DOHH2 (cell line): Measurements from ENCODE around the gene CFL2.

Source experiments
- H3F3A ChIP-seq: fragments of 200-600 bp; sonication (generic), shearing (Covaris generic); 2 replicates; pipeline ENCODE4 v1.6.0; 2016; ENCODE audit warnings: antibody characterized with exemption, mild to moderate bottlenecking; ENCODE audit not compliant: control insufficient read depth, insufficient read depth
- H3K27ac ChIP-seq: fragments of 200-600 bp; sonication (generic); 2 replicates; pipeline ENCODE4 v1.5.1; 2014; ENCODE audit warnings: low read depth, mild to moderate bottlenecking, low read length, moderate library complexity
- H3K27me3 ChIP-seq: fragments of 200-600 bp; sonication (generic); 2 replicates; pipeline ENCODE4 v1.6.1; 2014; ENCODE audit warnings: mild to moderate bottlenecking, low read length, mixed read lengths; ENCODE audit not compliant: control insufficient read depth
- H3K36me3 ChIP-seq: fragments of 200-600 bp; sonication (generic); 2 replicates; pipeline ENCODE4 v1.6.1; 2014; ENCODE audit warnings: mild to moderate bottlenecking, low read length, moderate library complexity, mixed read lengths; ENCODE audit not compliant: control insufficient read depth
- H3K4me1 ChIP-seq: fragments of 200-600 bp; sonication (generic); 2 replicates; pipeline ENCODE4 v1.6.1; 2014; ENCODE audit warnings: mild to moderate bottlenecking, low read length, mixed read lengths; ENCODE audit not compliant: control insufficient read depth
- H3K4me2 ChIP-seq: fragments of 200-600 bp; sonication (generic); 2 replicates; pipeline ENCODE4 v1.6.0; 2014; ENCODE audit warnings: mild to moderate bottlenecking, low read length, moderate library complexity
- H3K4me3 ChIP-seq: fragments of 200-600 bp; sonication (generic); 2 replicates; pipeline ENCODE4 v1.5.1; 2014; ENCODE audit warnings: mild to moderate bottlenecking, low read length, mixed read lengths
- H3K79me2 ChIP-seq: fragments of 200-600 bp; sonication (generic); 2 replicates; pipeline ENCODE4 v1.6.1; 2014; ENCODE audit warnings: mild to moderate bottlenecking, low read length, mixed read lengths; ENCODE audit not compliant: control insufficient read depth
- H3K9me2 ChIP-seq: fragments of 200-600 bp; sonication (generic); replicated peaks from 2 replicates; pipeline ENCODE4 v1.6.1; 2014; ENCODE audit warnings: mild to moderate bottlenecking, low read length, mixed read lengths; ENCODE audit not compliant: control insufficient read depth
- H3K9me3 ChIP-seq: fragments of 200-600 bp; sonication (generic); 2 replicates; pipeline ENCODE4 v1.6.1; 2014; ENCODE audit warnings: antibody characterized with exemption, low read length, mixed read lengths; ENCODE audit not compliant: control insufficient read depth, insufficient read depth
- H4K20me1 ChIP-seq: fragments of 200-600 bp; sonication (generic); 2 replicates; pipeline ENCODE4 v1.6.0; 2014; ENCODE audit warnings: low read depth, mild to moderate bottlenecking, antibody characterized with exemption, low read length, moderate library complexity; ENCODE audit not compliant: control insufficient read depth, insufficient read depth
- CTCF ChIP-seq: fragments of 200-600 bp; sonication (generic); IDR thresholded peaks from one replicate; pipeline ENCODE4 v1.5.1; 2014; ENCODE audit warnings: antibody characterized with exemption, mild to moderate bottlenecking, low read depth, low read length; ENCODE audit not compliant: poor library complexity, severe bottlenecking
- EZH2phosphoT487 ChIP-seq: fragments of 200-600 bp; sonication (generic); IDR thresholded peaks from 2 replicates; pipeline ENCODE4 v1.6.1; 2017; ENCODE audit warnings: borderline replicate concordance, mild to moderate bottlenecking, antibody characterized with exemption, low read length, moderate library complexity, mixed read lengths

Gene CFL2

GRCh38 chr14:34711796-34712712 lies 2.3 kb downstream of the CFL2 start:
- Histone ChIP-seq H3K27me3 (no peaks in the 10 kb centered on the region), H3K4me2 (peak overlapping the region; percentile 88), H3K9me3 (no peaks in the 10 kb centered on the region), H4K20me1 (no peaks in the 10 kb centered on the region), H3K36me3 (peaks cover 46% of the 10 kb centered on the region), H3K4me1 (peaks cover 61% of the 10 kb centered on the region), H3K27ac (peak overlapping the region; percentile 69), H3K4me3 (peak overlapping the region; percentile 86), H3F3A (peaks cover 13% of the 10 kb centered on the region), H3K79me2 (peaks cover 50% of the 10 kb centered on the region), H3K9me2 (no peaks in the 10 kb centered on the region)
- TF ChIP-seq EZH2phosphoT487 (no peak), CTCF (no peak)

DNA sequence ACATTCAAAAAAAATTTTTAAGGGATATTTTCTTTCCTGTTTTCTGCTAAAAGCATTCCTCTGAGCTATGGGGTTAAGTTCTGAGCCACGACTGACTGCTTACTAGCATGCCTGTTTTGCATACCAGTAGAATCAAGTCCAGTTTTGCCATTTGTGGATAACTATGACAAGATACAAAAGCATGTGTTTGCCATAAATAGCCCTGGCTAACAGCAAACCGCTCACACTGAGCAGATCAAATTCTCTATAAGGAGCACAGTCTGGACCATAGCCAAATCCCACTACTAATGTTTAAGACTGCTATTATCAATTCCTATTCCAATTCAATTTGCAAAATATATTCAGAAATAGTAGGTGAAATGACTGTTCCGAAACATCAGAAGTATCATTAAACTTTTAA lies 3.2 kb downstream of the CFL2 start:
- no peaks in the 10 kb centered on the region for H4K20me1 ChIP-seq
- TF ChIP-seq EZH2phosphoT487: no peak
- TF ChIP-seq CTCF: no peak
- no peaks in the 10 kb centered on the region for H3K9me2 ChIP-seq
- H3K4me1 ChIP-seq: peaks cover 60% of the 10 kb centered on the region
- H3K27me3 ChIP-seq: no peaks in the 10 kb centered on the region
- peak overlapping the region; percentile 88 for H3K4me2 ChIP-seq
- H3K9me3 ChIP-seq: no peaks in the 10 kb centered on the region
- H3K4me3 ChIP-seq: peak overlapping the region; percentile 86
- peaks cover 46% of the 10 kb centered on the region for H3K36me3 ChIP-seq
- H3K79me2 ChIP-seq: peaks cover 50% of the 10 kb centered on the region
- H3K27ac ChIP-seq: peak overlapping the region; percentile 69
- peaks cover 15% of the 10 kb centered on the region for H3F3A ChIP-seq

DNA sequence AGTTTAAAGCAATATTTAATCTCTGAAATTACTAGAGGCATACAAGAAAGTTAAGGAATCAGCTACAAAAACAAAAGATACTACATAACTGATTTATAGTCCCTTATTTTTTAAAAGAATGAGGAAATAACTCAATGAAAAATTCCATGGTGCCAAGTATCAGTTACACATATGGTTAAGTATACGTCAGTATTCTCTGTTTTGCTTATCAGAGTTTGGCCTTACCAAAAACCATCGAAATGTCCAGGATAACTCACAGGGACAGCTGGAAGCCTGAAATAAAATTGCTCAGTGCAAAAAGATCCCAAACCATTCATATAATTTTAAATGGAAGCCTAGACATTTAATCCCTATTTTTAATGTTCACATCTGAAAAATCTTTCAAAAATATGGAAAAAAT lies 3.6 kb downstream of the CFL2 start:
- Histone ChIP-seq H3K9me2 (no peaks in the 10 kb centered on the region), H3K4me2 (peak overlapping the region; percentile 88), H3F3A (peaks cover 15% of the 10 kb centered on the region), H3K79me2 (peaks cover 50% of the 10 kb centered on the region), H3K9me3 (no peaks in the 10 kb centered on the region), H3K4me3 (peak overlapping the region; percentile 86), H3K27me3 (no peaks in the 10 kb centered on the region), H3K27ac (peak overlapping the region; percentile 69), H4K20me1 (no peaks in the 10 kb centered on the region), H3K4me1 (peaks cover 55% of the 10 kb centered on the region), H3K36me3 (peaks cover 46% of the 10 kb centered on the region)
- TF ChIP-seq EZH2phosphoT487: no peak
- TF ChIP-seq CTCF: no peak
